Mucosa of descending colon (tissue), 3 donors: ENCODE results near the gene CEBPZOS. TPM values are rescaled to one million over a fixed set of nuclear protein-coding genes. Genes with fewer than 3 reads are reported as not detected.
"Not testable (repeated sequence)": the region's sequence is repeated elsewhere in the genome, so short reads cannot be mapped to it uniquely, and the experiment has no call there.

ENCODE experiments used
- ATAC-seq: fragments of 200-7000 bp; cut with Tn5 transposase; one replicate; pipeline ENCODE4 v1.9.1; 2020; ENCODE audit warnings: mild to moderate bottlenecking, moderate library complexity
- DNase-seq, 3 donors: peaks; one replicate each; pipeline ENCODE4 v3.0.0-alpha.2; 2020
- H3K36me3 ChIP-seq: fragments of 200-600 bp; one replicate; pipeline ENCODE4 v1.8.0; 2021; ENCODE audit warnings: low read depth, mild to moderate bottlenecking
- H3K4me1 ChIP-seq: fragments of 200-600 bp; one replicate; pipeline ENCODE4 v1.8.0; 2021; ENCODE audit warnings: low read depth, mild to moderate bottlenecking
- H3K4me3 ChIP-seq: fragments of 200-600 bp; one replicate; pipeline ENCODE4 v1.8.0; 2021; ENCODE audit warnings: mild to moderate bottlenecking
- H3K9me3 ChIP-seq: fragments of 200-600 bp; one replicate; pipeline ENCODE4 v1.8.0; 2021; ENCODE audit warnings: mild to moderate bottlenecking
- intact Hi-C, 2 donors: fragments of 100-400 bp; cut with DNase I in 1 of 2; cut with micrococcal nuclease in 1 of 2; formaldehyde crosslinking; loops; one replicate each; pipeline versions ENCODE4 v1.11.0 to v1.11.1; 2022; cut with DNase I, micrococcal nuclease
- total RNA-seq, 3 donors: library from RNA; stranded (reverse); fragmentation: NEBNext Ultra II Directional in 2 of 3; extraction: Animal tissue kit (Norgen Biotek cat#: 25700) in 2 of 3; gene quantifications; one replicate each; pipeline versions ENCODE4 v1.2.1 to v1.2.4, GENCODE V29; 2021 to 2023
- TF ChIP-seq, protein P1 (sequence below): fragments of 200-600 bp; IDR thresholded peaks from one replicate; pipeline ENCODE4 v1.8.0; 2022; ENCODE audit warnings: antibody characterized with exemption, mild to moderate bottlenecking
- donor health status: DM: no; HTN: no; CAD: no; lungs with moderate emphysema.
- donor health status: DM: no; HTN: no; CAD: no.
- donor health status: DM: no; HTN: yes; CAD: no.

The CEBPZOS gene
- total RNA-seq, 3 donors from 2014 or later = 34.2 to 50.5 (median 37.8) TPM

- Histone ChIP-seq H3K4me1 (no peaks in the 10 kb centered on the region), H3K4me3 (no peak overlapping the region), H3K9me3 (peaks cover 19% of the 10 kb centered on the region), H3K36me3 (peaks cover 4% of the 10 kb centered on the region)
- no peak for ATAC-seq
- DNase-seq = no peak
- intact Hi-C loops = no loop called here
- TF ChIP-seq, protein P1, sequence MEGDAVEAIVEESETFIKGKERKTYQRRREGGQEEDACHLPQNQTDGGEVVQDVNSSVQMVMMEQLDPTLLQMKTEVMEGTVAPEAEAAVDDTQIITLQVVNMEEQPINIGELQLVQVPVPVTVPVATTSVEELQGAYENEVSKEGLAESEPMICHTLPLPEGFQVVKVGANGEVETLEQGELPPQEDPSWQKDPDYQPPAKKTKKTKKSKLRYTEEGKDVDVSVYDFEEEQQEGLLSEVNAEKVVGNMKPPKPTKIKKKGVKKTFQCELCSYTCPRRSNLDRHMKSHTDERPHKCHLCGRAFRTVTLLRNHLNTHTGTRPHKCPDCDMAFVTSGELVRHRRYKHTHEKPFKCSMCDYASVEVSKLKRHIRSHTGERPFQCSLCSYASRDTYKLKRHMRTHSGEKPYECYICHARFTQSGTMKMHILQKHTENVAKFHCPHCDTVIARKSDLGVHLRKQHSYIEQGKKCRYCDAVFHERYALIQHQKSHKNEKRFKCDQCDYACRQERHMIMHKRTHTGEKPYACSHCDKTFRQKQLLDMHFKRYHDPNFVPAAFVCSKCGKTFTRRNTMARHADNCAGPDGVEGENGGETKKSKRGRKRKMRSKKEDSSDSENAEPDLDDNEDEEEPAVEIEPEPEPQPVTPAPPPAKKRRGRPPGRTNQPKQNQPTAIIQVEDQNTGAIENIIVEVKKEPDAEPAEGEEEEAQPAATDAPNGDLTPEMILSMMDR = no peak
Measured at GRCh38 chr2:37205689-37206341, 9.5 kb downstream of the CEBPZOS start.

- ATAC-seq, DNase-seq, H3K4me3 ChIP-seq, intact Hi-C loops, H3K36me3 ChIP-seq, H3K4me1 ChIP-seq: not testable (repeated sequence)
- peaks cover 19% of the 10 kb centered on the region for H3K9me3 ChIP-seq
Measured at GRCh38 chr2:37206760-37207159, 10.5 kb downstream of the CEBPZOS start.

- DNase-seq (no peak), ATAC-seq (no peak)
- intact Hi-C loops = no loop called here
- peaks cover 4% of the 10 kb centered on the region for H3K36me3 ChIP-seq
- no peak overlapping the region for H3K4me3 ChIP-seq
- H3K9me3 ChIP-seq = peaks cover 19% of the 10 kb centered on the region
- no peaks in the 10 kb centered on the region for H3K4me1 ChIP-seq
- TF ChIP-seq, protein P1 = no peak
Measured at GRCh38 chr2:37211212-37211611, 14.9 kb downstream of the CEBPZOS start.

GRCh38 chr2:37211939-37212338, 15.6 kb downstream of the CEBPZOS start:
- ATAC-seq = no peak
- no peak overlapping the region for H3K4me3 ChIP-seq
- peaks cover 4% of the 10 kb centered on the region for H3K36me3 ChIP-seq
- H3K9me3 ChIP-seq = peaks cover 19% of the 10 kb centered on the region
- DNase-seq = no peak
- TF ChIP-seq, protein P1 = no peak
- intact Hi-C loops = no loop called here
- no peaks in the 10 kb centered on the region for H3K4me1 ChIP-seq

GRCh38 chr2:37215250-37215649, 19.0 kb downstream of the CEBPZOS start:
- Histone ChIP-seq H3K4me3 (no peak overlapping the region), H3K36me3 (no peaks in the 10 kb centered on the region), H3K9me3 (no peaks in the 10 kb centered on the region), H3K4me1 (no peaks in the 10 kb centered on the region)
- ATAC-seq = no peak
- TF ChIP-seq, protein P1 = no peak
- no peak for DNase-seq
- intact Hi-C loops = no loop called here

- no peaks in the 10 kb centered on the region for H3K36me3 ChIP-seq
- ATAC-seq (no peak), DNase-seq (no peak)
- no peak overlapping the region for H3K4me3 ChIP-seq
- H3K4me1 ChIP-seq = no peaks in the 10 kb centered on the region
- TF ChIP-seq, protein P1 = no peak
- H3K9me3 ChIP-seq = no peaks in the 10 kb centered on the region
- intact Hi-C loops = no loop called here
Measured at GRCh38 chr2:37219046-37219445, 22.8 kb downstream of the CEBPZOS start.
